Vagina (tissue), 2 donors: ENCODE data around the gene IMPA2. TPM values are rescaled to one million over a fixed set of nuclear protein-coding genes. Genes with fewer than 3 reads are reported as not detected.

Experiments used
- DNase-seq, 2 donors: peaks; one replicate each; pipeline ENCODE4 v3.0.0-alpha.2; 2017; ENCODE audit errors: extremely low spot score in 2 of 2
- H3K27ac ChIP-seq: fragments of 200-600 bp; sonication (generic); one replicate; pipeline ENCODE4 v1.5.1; 2019
- H3K27me3 ChIP-seq: fragments of 200-600 bp; sonication (generic); one replicate; pipeline ENCODE4 v1.5.1; 2019
- H3K36me3 ChIP-seq, 2 donors: fragments of 200-600 bp; sonication (generic); one replicate each; pipeline ENCODE4 v1.5.1; 2017 to 2019
- H3K4me1 ChIP-seq: fragments of 200-600 bp; sonication (generic); one replicate; pipeline ENCODE4 v1.5.1; 2019
- H3K4me3 ChIP-seq, 2 donors: fragments of 200-600 bp; sonication (generic); 1 replicate in 1 of 2; 2 replicates in 1 of 2; pipeline ENCODE4 v1.5.1; 2016 to 2019
- H3K9me3 ChIP-seq: fragments of 200-600 bp; sonication (generic); one replicate; pipeline ENCODE4 v1.5.1; 2019
- POLR2A ChIP-seq, 2 donors: fragments of 450-650 bp; IDR thresholded peaks; one replicate each; pipeline ENCODE4 v1.6.1; 2017; ENCODE audit warnings: antibody characterized with exemption in 2 of 2, mild to moderate bottlenecking in 2 of 2, moderate library complexity in 2 of 2
- POLR2AphosphoS5 ChIP-seq, 2 donors: sonication (generic); formaldehyde crosslinking; IDR thresholded peaks; one replicate each; pipeline ENCODE4 v1.9.0; 2017; ENCODE audit warnings: antibody characterized with exemption in 2 of 2, mild to moderate bottlenecking in 2 of 2, low read depth in 1 of 2; ENCODE audit not compliant: insufficient read depth in 1 of 2
- intact Hi-C: fragments of 100-400 bp; cut with DNase I; formaldehyde crosslinking; loops from one replicate; pipeline ENCODE4 v1.15.1; 2023
- total RNA-seq: library from RNA; depleted of rRNA; stranded (reverse); fragments of >200 nt; gene quantifications from one replicate; pipeline ENCODE4 v1.2.3, GENCODE V29; 2016
- TF ChIP-seq, protein P1 (sequence below), 3 experiments: fragments of 450-650 bp in 2 of 3; fragments of 200-600 bp in 1 of 3; sonication (generic) in 1 of 3; IDR thresholded peaks; one replicate each; pipeline ENCODE4 v1.5.1; 2017 to 2019; ENCODE audit warnings: antibody characterized with exemption in 3 of 3, mild to moderate bottlenecking in 2 of 3, moderate library complexity in 2 of 3

Gene IMPA2
- total RNA-seq, 1 donor from 2014 or later, result 128 TPM

DNA sequence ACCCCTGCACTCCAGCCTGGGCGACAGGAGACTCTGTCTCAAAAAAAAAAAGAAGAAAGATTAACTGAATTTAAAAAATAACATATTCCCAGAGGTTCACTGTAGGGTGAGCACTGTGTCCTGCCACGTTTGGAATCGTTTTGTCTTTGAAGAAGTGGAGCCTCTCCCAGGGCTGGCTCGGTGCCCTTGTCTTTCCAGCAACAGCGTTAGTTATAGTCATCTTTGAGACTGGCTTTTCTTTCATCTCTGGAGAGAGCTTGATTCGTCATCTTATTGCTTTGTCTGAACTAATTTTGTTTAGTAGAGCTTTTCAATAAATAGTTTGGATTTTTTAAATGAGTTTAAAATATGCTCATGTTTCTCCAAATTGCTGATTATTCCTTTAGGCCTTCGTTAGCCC lies 50.5 kb downstream of the IMPA2 start:
- peak in 1 of 2 donors; percentile 88 for DNase-seq

GRCh38 chr18:12032786-12033642 lies 51.7 kb downstream of the IMPA2 start:
- H3K9me3 ChIP-seq, result no peaks in the 10 kb centered on the region
- no peaks in the 10 kb centered on the region for H3K27me3 ChIP-seq
- H3K4me3 ChIP-seq, result no peak overlapping the region
- H3K36me3 ChIP-seq, result peaks cover 0 to 14% of the 10 kb centered on the region in 2 donors
- peaks cover 60% of the 10 kb centered on the region for H3K4me1 ChIP-seq
- DNase-seq, result peak in 1 of 2 donors; percentile 89
- peak overlapping the region; percentile 78 for H3K27ac ChIP-seq
- TF ChIP-seq POLR2AphosphoS5 (IDR thresholded peaks at IDR 0.05; ENCODE audit: insufficient read depth in 1 of 2, low read depth in 1 of 2), result peak; percentile 36 to 41
- no peak for TF ChIP-seq POLR2A (IDR thresholded peaks at IDR 0.05)
- intact Hi-C loops, result no loop called here

More for the DNA sequence above, 50.5 kb downstream of the IMPA2 start:
- intact Hi-C loops, result no loop called here
- Histone ChIP-seq H3K36me3 (peaks cover 0 to 14% of the 10 kb centered on the region in 2 donors), H3K27ac (peak overlapping the region; percentile 78), H3K4me3 (no peak overlapping the region), H3K4me1 (peaks cover 70% of the 10 kb centered on the region), H3K27me3 (no peaks in the 10 kb centered on the region), H3K9me3 (no peaks in the 10 kb centered on the region)
- TF ChIP-seq, protein P1, sequence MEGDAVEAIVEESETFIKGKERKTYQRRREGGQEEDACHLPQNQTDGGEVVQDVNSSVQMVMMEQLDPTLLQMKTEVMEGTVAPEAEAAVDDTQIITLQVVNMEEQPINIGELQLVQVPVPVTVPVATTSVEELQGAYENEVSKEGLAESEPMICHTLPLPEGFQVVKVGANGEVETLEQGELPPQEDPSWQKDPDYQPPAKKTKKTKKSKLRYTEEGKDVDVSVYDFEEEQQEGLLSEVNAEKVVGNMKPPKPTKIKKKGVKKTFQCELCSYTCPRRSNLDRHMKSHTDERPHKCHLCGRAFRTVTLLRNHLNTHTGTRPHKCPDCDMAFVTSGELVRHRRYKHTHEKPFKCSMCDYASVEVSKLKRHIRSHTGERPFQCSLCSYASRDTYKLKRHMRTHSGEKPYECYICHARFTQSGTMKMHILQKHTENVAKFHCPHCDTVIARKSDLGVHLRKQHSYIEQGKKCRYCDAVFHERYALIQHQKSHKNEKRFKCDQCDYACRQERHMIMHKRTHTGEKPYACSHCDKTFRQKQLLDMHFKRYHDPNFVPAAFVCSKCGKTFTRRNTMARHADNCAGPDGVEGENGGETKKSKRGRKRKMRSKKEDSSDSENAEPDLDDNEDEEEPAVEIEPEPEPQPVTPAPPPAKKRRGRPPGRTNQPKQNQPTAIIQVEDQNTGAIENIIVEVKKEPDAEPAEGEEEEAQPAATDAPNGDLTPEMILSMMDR (IDR thresholded peaks at IDR 0.05), result no peak
- TF ChIP-seq POLR2AphosphoS5 (IDR thresholded peaks at IDR 0.05; ENCODE audit: insufficient read depth in 1 of 2, low read depth in 1 of 2), result peak in 1 of 2 donors; percentile 39

GRCh38 chr18:12033643-12034025 lies 52.3 kb downstream of the IMPA2 start:
- no peak overlapping the region for H3K4me3 ChIP-seq
- H3K36me3 ChIP-seq, result peaks cover 0 to 14% of the 10 kb centered on the region in 2 donors
- peaks cover 54% of the 10 kb centered on the region for H3K4me1 ChIP-seq
- peak overlapping the region; percentile 78 for H3K27ac ChIP-seq
- no peaks in the 10 kb centered on the region for H3K9me3 ChIP-seq
- DNase-seq, result peak in 1 of 2 donors; percentile 71
- intact Hi-C loops, result no loop called here
- no peaks in the 10 kb centered on the region for H3K27me3 ChIP-seq
- TF ChIP-seq, protein P1 (IDR thresholded peaks at IDR 0.05), result no peak
- TF ChIP-seq POLR2A (IDR thresholded peaks at IDR 0.05), result no peak

- TF ChIP-seq, protein P1 (IDR thresholded peaks at IDR 0.05), result no peak
- TF ChIP-seq POLR2A (IDR thresholded peaks at IDR 0.05) (no peak), POLR2AphosphoS5 (IDR thresholded peaks at IDR 0.05; ENCODE audit: insufficient read depth in 1 of 2, low read depth in 1 of 2) (no peak)
- H3K4me1 ChIP-seq, result peaks cover 49% of the 10 kb centered on the region
- H3K4me3 ChIP-seq, result no peak overlapping the region
- intact Hi-C loops, result loop anchor here (5.0 kb wide), 1 partner anchor 97 kb away; no protein-coding TSS in a partner anchor
- H3K36me3 ChIP-seq, result peaks cover 0 to 11% of the 10 kb centered on the region in 2 donors
- H3K27ac ChIP-seq, result peak overlapping the region; percentile 78
- no peaks in the 10 kb centered on the region for H3K9me3 ChIP-seq
- H3K27me3 ChIP-seq, result no peaks in the 10 kb centered on the region
- DNase-seq, result peak in 1 of 2 donors; percentile 84
Measured at GRCh38 chr18:12034241-12035100, 53.2 kb downstream of the IMPA2 start.

DNA sequence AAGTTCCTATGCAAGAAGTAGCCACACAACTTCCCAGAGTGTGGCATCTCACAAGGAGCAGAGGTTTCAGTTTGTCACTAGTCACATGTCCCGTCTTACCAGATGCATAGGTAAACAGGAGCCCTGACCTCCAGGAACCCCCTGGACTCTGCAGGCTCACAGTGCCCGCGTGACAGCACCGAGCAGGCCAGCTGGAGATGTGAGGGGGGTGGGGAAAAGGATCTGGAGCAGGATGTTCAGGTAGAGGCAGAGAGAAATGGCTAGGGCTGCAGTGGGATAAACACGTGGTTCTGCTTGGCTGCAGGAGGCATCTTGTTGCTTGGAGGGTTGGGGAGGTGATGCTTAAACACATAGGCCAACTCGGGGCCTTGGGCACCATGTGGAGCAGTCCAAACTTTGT lies 54.2 kb downstream of the IMPA2 start:
- Histone ChIP-seq H3K4me3 (no peak overlapping the region), H3K27me3 (no peaks in the 10 kb centered on the region), H3K27ac (no peak overlapping the region), H3K4me1 (peaks cover 39% of the 10 kb centered on the region), H3K36me3 (peaks cover 0 to under 1% of the 10 kb centered on the region in 2 donors), H3K9me3 (no peaks in the 10 kb centered on the region)
- TF ChIP-seq POLR2A (IDR thresholded peaks at IDR 0.05), result no peak
- TF ChIP-seq, protein P1 (IDR thresholded peaks at IDR 0.05), result no peak
- TF ChIP-seq POLR2AphosphoS5 (IDR thresholded peaks at IDR 0.05; ENCODE audit: insufficient read depth in 1 of 2, low read depth in 1 of 2), result no peak
- DNase-seq, result peak in 1 of 2 donors; percentile 84
- intact Hi-C loops, result loop anchor here (5.0 kb wide), 1 partner anchor 98 kb away; no protein-coding TSS in a partner anchor
